Measurements from ENCODE around the gene NHSL1. TPM values are rescaled to one million over a fixed set of nuclear protein-coding genes. Genes with fewer than 3 reads are reported as not detected.

NHSL1 gene
- total RNA-seq, 1 donor from 2014 or later = 72.3 TPM

- Mint-ChIP-seq H3K4me3 (ENCODE audit: unreplicated experiment) (peak within 1 kb of the TSS; percentile 92), H3K27me3 (ENCODE audit: unreplicated experiment) (peaks cover 7% of the 10 kb centered on the region), H3K4me1 (ENCODE audit: unreplicated experiment) (peaks cover 4% of the 10 kb centered on the region), H3K27ac (ENCODE audit: unreplicated experiment) (no peak within 1 kb of the TSS), H3K9me3 (ENCODE audit: unreplicated experiment) (no peaks in the 10 kb centered on the region), H3K36me3 (ENCODE audit: low read depth, unreplicated experiment) (peaks cover 19% of the 10 kb centered on the region)
- DNase-seq (ENCODE audit: low spot score) = peak; percentile 92
- peak; percentile 81 for TF ChIP-seq CTCF (IDR thresholded peaks at IDR 0.05; ENCODE audit: unreplicated experiment)
These were observed 95.3 kb downstream of the NHSL1 start, which contains the start of gene HEBP2 for GRCh38 chr6:138403801-138404665. Gene HEBP2 (plus strand): TSS chr6:138404223. CDS start chr6:138404496, 273 bp downstream.

GRCh38 chr6:138403324-138403800, 95.9 kb downstream of the NHSL1 start:
- Mint-ChIP-seq H3K36me3 (ENCODE audit: low read depth, unreplicated experiment) (peaks cover 14% of the 10 kb centered on the region), H3K4me1 (ENCODE audit: unreplicated experiment) (peaks cover 4% of the 10 kb centered on the region), H3K4me3 (ENCODE audit: unreplicated experiment) (peak overlapping the region; percentile 87), H3K27me3 (ENCODE audit: unreplicated experiment) (peaks cover 7% of the 10 kb centered on the region), H3K27ac (ENCODE audit: unreplicated experiment) (no peak overlapping the region), H3K9me3 (ENCODE audit: unreplicated experiment) (no peaks in the 10 kb centered on the region)
- DNase-seq (ENCODE audit: low spot score) = peak; percentile 52
- no peak for TF ChIP-seq CTCF (IDR thresholded peaks at IDR 0.05; ENCODE audit: unreplicated experiment)

- peaks cover 7% of the 10 kb centered on the region for H3K27me3 Mint-ChIP-seq (ENCODE audit: unreplicated experiment)
- H3K27ac Mint-ChIP-seq (ENCODE audit: unreplicated experiment) = no peak overlapping the region
- H3K4me3 Mint-ChIP-seq (ENCODE audit: unreplicated experiment) = no peak overlapping the region
- H3K4me1 Mint-ChIP-seq (ENCODE audit: unreplicated experiment) = peaks cover 4% of the 10 kb centered on the region
- no peaks in the 10 kb centered on the region for H3K9me3 Mint-ChIP-seq (ENCODE audit: unreplicated experiment)
- TF ChIP-seq CTCF (IDR thresholded peaks at IDR 0.05; ENCODE audit: unreplicated experiment) = no peak
- peaks cover 10% of the 10 kb centered on the region for H3K36me3 Mint-ChIP-seq (ENCODE audit: low read depth, unreplicated experiment)
- no peak for DNase-seq (ENCODE audit: low spot score)
These were observed 96.5 kb downstream of the NHSL1 start for GRCh38 chr6:138402838-138403187.

GRCh38 chr6:138401960-138402837, 97.1 kb downstream of the NHSL1 start:
- DNase-seq (ENCODE audit: low spot score) = no peak
- peaks cover 7% of the 10 kb centered on the region for H3K27me3 Mint-ChIP-seq (ENCODE audit: unreplicated experiment)
- no peak overlapping the region for H3K27ac Mint-ChIP-seq (ENCODE audit: unreplicated experiment)
- no peak for TF ChIP-seq CTCF (IDR thresholded peaks at IDR 0.05; ENCODE audit: unreplicated experiment)
- no peak overlapping the region for H3K4me3 Mint-ChIP-seq (ENCODE audit: unreplicated experiment)
- H3K36me3 Mint-ChIP-seq (ENCODE audit: low read depth, unreplicated experiment) = peaks cover 6% of the 10 kb centered on the region
- H3K9me3 Mint-ChIP-seq (ENCODE audit: unreplicated experiment) = no peaks in the 10 kb centered on the region
- H3K4me1 Mint-ChIP-seq (ENCODE audit: unreplicated experiment) = peaks cover 4% of the 10 kb centered on the region

Data from endothelial cell (in vitro differentiated cells).